GM21619 (cell line): ENCODE results near the gene CARD10.

Experiments used
- ATAC-seq: cut with Tn5 transposase; IDR thresholded peaks from one replicate; pipeline ENCODE4 v1.9.1; 2021; ENCODE audit not compliant: unreplicated experiment

CARD10 gene

DNA sequence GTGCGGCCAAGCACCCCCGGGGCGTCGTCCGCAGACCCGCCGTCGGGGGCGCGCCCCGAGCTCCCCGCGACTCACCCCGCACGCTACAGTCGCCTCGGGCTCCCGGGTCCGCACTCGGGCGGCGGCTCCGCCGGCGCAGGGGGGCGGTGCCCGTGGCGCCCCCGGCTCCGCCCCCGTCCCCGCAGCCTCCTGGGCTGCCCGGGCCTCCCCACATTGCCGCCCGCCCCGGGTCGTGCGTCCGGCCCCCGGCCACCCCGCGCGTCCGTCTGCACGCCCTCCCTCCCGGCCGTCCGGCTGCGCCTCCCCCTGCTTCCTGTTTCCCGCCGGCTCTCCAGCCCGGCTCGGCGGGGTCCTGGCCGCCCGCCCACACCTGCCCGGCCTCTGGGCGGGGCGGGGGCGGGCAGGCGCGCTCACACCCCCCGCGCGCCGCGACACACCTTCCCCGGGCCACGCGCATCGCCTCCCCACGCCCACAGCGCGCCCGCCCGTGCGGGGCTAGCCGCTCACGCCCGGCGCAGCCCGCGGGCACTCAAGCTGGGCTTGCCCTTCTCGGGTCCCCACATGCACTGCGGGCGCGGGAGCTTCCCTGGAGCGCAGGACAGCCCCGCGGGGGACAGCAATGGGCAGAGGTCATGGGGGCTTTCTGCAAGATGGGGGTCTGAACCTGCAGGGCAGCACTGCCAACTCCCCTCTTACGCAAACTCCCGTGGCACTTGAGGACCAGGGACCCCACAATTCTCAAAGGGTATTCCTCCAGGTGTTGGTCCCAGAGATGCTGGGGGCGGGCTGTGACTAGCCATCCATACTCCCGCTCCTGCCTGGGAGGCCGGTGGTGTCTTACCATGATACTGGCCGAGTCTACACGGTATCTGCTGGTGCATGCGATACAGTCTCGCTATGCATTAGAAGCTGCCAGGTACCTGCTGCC, at the start of gene CARD10:
Gene CARD10, minus strand, starts transcription at position 148 of the 928 bp plus-strand sequence. CDS start 215 bp downstream, outside the sequence.
- no peak for ATAC-seq

DNA sequence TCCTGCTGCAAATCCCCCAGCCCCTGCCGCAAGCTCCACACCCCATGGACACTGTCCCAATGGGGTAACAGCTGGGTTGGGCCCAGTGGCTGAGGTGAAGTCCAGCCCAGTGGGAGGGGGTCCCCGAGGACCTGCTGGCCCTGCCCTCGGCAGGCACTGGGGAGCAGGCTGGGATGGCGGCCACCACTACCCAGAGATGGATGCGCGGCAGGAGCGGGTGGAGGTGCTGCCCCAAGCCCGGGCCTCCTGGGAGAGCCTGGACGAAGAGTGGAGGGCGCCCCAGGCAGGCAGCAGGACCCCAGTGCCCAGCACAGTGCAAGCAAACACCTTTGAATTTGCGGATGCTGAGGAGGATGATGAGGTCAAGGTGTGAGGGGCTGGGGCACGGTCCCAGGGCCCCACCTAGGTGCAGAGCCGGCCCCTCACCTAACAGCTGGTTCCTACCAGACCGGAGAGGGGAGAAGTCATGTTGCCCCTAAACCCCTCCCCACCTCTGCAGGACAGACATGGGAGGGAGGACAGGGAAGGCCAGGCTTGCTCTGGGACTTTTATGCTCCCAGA, 49.3 kb upstream of the CARD10 start:
- no peak for ATAC-seq

GRCh38 chr22:37568012-37568411, 48.8 kb upstream of the CARD10 start:
- ATAC-seq, result no peak

DNA sequence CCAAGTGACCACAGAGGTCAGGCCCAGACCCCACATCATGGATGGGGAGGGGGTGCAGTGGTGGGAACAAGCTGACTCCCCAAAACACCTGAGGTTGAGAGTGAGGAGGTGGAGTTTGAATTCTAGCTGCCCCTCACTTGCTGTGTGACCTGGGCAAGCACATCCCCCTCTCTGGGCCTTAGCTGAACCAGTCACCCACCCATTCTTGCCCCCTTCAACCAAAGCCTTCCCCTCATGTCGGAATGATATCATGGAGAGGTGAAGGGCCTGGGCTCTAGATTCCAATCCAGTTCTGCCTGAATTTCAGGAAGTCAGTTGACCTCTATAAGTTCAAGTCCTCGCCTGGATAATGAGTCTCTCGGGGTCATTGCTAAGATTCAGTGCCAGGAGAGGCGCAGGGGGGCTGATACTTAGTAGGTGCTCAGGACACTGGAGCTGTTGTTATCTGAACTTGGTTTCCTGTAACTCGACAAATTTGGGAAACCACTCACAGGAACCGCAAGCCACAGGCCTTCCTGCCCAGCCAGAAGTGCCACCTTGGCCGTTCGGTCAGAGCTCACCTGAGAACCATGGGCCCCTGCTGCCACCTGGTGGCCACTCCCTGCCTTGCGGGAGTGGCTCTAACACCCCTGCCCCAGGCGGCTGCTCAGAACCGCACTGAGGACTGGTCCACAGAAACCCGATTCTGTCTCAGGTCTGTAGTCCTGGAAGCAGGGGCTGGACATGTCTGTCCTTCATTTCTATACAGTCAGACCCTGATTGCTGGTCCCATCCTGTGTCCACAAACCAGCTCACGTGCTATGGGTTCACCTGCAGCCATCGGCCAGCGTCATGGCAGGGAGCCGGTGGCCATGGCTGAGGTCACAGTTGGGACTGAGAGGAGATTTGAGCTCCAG, 47.9 kb upstream of the CARD10 start:
- ATAC-seq, result no peak

- no peak for ATAC-seq
These were observed 47.2 kb upstream of the CARD10 start for GRCh38 chr22:37566329-37566837.

GRCh38 chr22:37565830-37566229, 46.6 kb upstream of the CARD10 start:
- no peak for ATAC-seq

DNA sequence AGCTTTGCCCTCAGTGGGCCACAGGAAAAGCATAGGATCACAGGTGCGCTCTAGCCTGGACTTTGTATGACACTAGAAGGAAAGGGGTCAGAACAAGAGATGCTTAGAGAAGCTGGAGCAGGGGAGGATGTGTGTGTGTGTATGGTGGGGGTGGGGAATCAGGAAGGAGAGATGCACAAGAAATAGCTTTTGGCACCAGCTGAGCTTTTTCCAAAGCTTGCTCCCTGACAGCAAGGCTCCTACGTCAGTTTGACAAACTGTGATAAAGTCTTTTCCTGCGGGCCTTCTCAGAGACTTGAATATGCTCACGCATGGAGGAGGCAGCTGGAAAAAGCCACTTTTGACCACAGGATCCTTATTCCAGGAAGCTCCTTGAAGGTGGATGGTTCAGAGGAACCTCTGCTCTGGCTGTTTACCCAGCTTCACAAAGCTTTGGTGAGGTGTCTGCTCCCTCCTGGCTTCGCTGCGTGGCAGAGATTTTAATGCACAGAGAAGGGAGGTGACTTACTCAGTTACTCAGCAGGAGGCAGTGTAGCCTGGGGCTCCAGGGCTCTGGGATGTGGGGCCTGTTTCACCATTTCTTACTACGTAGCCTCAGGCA, 45.0 kb upstream of the CARD10 start:
- no peak for ATAC-seq

GRCh38 chr22:37563153-37564081, 44.2 kb upstream of the CARD10 start:
- ATAC-seq, result no peak

GRCh38 chr22:37562049-37562875, 43.0 kb upstream of the CARD10 start:
- no peak for ATAC-seq

DNA sequence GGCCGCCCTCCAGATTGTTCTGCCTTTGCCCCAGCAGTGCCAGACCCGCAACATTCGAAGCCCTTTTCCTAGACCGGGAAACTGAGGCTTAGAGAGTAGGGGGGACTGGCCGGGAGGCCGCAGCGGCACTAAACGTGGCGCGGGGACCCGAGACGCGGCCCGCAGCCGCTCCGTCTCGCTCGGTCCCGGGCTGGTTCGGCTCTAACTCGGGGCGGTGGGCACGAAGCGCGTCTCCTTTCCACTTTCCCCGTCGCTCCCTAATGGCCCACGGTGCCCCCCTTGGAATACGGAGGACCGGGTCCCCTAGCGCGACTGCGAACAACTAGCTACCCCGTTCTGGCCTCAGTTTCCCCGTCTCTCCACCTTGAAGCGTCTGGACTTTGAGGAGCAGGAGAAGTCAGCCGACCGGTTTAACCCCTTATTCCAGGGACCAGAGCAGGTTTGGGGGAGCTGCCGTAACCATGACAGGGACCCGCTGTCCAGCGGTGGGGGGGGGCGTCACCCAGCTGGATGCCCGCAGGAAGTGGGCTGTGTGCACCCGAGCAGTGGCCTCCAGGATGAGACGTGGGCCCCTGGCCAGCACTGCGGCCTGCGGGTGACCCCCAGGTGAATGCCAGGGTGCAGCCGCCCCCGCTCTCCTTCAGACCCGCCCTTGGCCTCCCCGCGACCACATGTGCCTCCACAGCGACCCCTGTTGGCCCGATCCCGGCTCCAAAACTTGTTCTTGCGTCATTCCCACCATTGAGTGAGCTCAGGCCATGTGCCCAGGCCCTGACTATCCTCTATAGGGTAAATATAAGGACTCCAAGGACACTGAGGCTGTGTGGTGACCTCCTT, 42.2 kb upstream of the CARD10 start:
- ATAC-seq, result no peak

- ATAC-seq, result no peak
These were observed 41.5 kb upstream of the CARD10 start for GRCh38 chr22:37560608-37561211.

DNA sequence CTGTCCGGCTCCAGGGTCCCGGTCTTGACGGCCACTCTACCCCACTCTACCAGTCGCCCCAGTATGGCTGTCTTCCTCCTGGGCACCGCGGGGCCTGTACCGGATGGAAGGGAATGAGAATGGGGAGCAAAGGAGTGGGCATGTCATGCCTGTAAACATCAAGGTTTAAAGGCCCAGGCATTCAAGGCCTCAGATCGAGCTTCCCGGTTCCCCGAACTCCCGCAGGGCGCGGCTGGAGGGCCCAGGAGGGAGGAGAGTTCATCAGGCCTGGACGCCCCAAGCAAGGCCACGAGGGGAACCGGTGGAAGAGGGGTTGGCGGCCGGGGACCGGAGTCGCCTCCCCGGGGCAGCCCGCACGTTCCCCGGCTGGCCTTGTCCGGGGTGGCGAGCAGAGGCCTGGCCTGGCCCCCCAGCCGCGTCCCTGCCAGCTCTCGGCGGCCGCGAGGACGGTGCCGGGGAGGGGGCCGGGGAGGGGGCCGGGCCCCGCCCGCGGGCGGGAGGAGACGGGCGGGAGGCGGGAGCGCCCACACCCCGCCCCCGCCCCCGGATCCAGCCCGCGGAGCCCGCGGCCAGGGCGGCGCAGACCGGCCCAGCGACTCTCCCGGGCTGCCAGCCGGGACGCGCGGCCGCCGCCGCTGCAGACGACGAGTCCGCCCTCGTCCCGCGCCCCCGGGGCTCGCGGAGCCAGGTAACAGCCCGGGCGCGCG, 40.8 kb upstream of the CARD10 start, which contains the start of gene CDC42EP1:
Gene CDC42EP1, plus strand, starts transcription at position 580 of the 707 bp plus-strand sequence. CDS start 5,870 bp downstream, outside the sequence.
- no peak for ATAC-seq

- no peak for ATAC-seq
These were observed 40.3 kb upstream of the CARD10 start for GRCh38 chr22:37559521-37559900.

DNA sequence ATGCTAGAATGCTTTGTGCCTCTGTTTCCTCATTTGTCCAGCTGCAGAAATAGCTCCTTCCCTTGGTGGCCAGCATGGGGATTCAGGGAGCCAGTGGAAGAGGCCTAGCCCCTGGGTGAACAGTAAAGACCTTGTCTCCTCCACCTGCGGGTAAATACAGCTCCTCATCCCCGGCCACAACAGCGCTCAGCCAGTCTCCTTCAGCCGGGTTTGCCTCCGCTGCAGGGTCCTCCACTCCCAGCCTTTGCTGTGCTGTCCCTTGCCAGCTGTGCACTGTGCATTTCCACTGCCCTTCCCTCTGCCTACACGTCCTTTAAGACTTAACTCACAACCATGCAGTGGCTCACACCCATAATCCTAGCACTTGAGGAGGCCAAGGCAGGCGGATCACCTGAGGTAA, 39.6 kb upstream of the CARD10 start:
- ATAC-seq, result no peak

DNA sequence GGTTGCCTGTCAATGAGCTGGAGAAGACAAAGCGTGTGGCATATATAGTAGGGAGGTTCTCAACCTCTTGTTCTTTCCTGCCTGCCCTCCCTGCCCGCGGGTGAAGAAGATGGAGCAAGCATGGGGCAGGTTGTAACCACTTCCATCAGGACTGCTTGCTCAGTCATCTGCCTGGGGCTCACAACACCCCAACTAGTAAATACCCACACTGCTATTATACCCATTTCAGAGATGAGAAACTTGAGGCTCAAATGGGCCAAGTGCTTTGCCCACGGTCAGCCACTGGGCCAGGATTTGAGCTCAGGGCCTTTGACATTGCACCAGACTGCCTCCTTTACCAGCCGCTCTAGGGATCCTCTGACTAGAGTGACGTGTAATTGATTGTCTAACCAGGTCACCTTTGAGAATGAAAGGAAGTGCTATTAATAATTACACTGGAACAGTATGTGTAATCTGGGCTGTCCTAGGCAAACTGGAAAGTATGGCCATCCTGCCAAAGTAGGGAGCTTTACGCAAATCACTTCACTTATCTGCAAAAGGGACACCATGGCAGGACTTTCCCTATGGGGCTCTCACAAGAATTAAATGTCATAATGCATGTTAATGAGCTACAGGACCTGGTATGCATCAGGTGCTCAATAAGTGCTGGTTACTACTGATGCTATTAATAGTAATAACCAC, 38.2 kb upstream of the CARD10 start:
- no peak for ATAC-seq

DNA sequence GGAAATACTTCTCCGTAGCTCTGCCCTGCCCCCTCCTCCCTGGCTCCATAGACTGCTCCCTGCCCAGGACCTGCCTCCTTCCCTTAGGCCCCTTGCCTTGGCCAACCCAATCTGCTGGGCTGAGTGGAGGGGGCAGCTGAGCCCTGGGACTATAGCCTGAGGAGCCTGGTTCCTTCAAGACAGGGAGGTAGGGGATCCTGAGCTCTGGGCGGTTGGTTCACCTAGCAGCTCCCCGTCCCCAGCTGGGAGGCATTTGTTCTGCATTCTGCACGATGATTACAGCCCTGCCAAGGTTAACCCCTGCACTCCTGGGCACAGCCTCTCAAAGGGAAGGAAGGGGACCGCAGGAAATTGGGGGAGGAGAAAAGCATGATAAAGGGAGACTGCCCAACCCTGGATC, 37.5 kb upstream of the CARD10 start:
- ATAC-seq, result no peak
